Left ventricle myocardium inferior (tissue), 1 donor: ENCODE data around the gene BCL6B. TPM values are rescaled to one million over a fixed set of nuclear protein-coding genes. Genes with fewer than 3 reads are reported as not detected.

Experiments
- DNase-seq: peaks from one replicate; pipeline ENCODE4 v3.0.0-alpha.2; 2020
- H3K27ac ChIP-seq: fragments of 200-600 bp; replicated peaks from 2 replicates; pipeline ENCODE4 v1.8.0; 2021
- H3K27me3 ChIP-seq: fragments of 200-600 bp; 2 replicates; pipeline ENCODE4 v1.8.0; 2021; ENCODE audit warnings: low read depth
- H3K36me3 ChIP-seq: fragments of 200-600 bp; 2 replicates; pipeline ENCODE4 v1.8.0; 2021
- H3K4me1 ChIP-seq: fragments of 200-600 bp; 2 replicates; pipeline ENCODE4 v1.8.0; 2021
- H3K4me3 ChIP-seq: fragments of 200-600 bp; 2 replicates; pipeline ENCODE4 v1.8.0; 2021; ENCODE audit warnings: mild to moderate bottlenecking, moderate library complexity
- H3K9me3 ChIP-seq: fragments of 200-600 bp; replicated peaks from 2 replicates; pipeline ENCODE4 v1.8.0; 2021
- CTCF ChIP-seq: fragments of 200-600 bp; IDR thresholded peaks from 2 replicates; pipeline ENCODE4 v1.8.0; 2021; ENCODE audit warnings: antibody characterized with exemption, mild to moderate bottlenecking, borderline replicate concordance
- intact Hi-C: fragments of 100-400 bp; cut with micrococcal nuclease; formaldehyde crosslinking; loops from one replicate; pipeline ENCODE4 v1.11.0; 2022
- total RNA-seq: library from RNA; stranded (reverse); fragmentation: NEBNext Ultra II Directional; extraction: Animal tissue kit (Norgen Biotek cat#: 25700); gene quantifications from one replicate; pipeline ENCODE4 v1.2.1, GENCODE V29; 2021
- donor health status: DM: no; HTN: yes; CAD: no; lungs with severe emphysema.

BCL6B gene
- total RNA-seq, 1 donor from 2014 or later, result 13.7 TPM

GRCh38 chr17:7035591-7036368 is 12.9 kb downstream of the BCL6B start, which contains the start of gene SLC16A13:
TSS of gene SLC16A13 (plus strand) at chr17:7036015. CDS start at chr17:7036383, 368 bp downstream.
- peaks cover 34% of the 10 kb centered on the region for H3K4me1 ChIP-seq
- peak; percentile 94 for DNase-seq
- peak within 1 kb of the TSS; percentile 72 for H3K4me3 ChIP-seq
- no peaks in the 10 kb centered on the region for H3K36me3 ChIP-seq
- peak within 1 kb of the TSS; percentile 92 for H3K27ac ChIP-seq
- intact Hi-C loops, result no loop called here
- no peak for TF ChIP-seq CTCF
- no peaks in the 10 kb centered on the region for H3K9me3 ChIP-seq
- no peaks in the 10 kb centered on the region for H3K27me3 ChIP-seq

GRCh38 chr17:7038025-7038862 is 15.4 kb downstream of the BCL6B start:
- Histone ChIP-seq H3K27me3 (peaks cover 18% of the 10 kb centered on the region), H3K4me3 (peak overlapping the region; percentile 72), H3K9me3 (no peaks in the 10 kb centered on the region), H3K36me3 (no peaks in the 10 kb centered on the region), H3K4me1 (peaks cover 49% of the 10 kb centered on the region), H3K27ac (peak overlapping the region; percentile 5)
- DNase-seq, result no peak
- intact Hi-C loops, result no loop called here
- TF ChIP-seq CTCF, result no peak

- no peak for DNase-seq
- Histone ChIP-seq H3K36me3 (no peaks in the 10 kb centered on the region), H3K4me3 (no peak overlapping the region), H3K4me1 (peaks cover 52% of the 10 kb centered on the region), H3K27me3 (peaks cover 33% of the 10 kb centered on the region), H3K27ac (no peak overlapping the region), H3K9me3 (no peaks in the 10 kb centered on the region)
- no peak for TF ChIP-seq CTCF
- intact Hi-C loops, result no loop called here
These were observed 17.0 kb downstream of the BCL6B start for GRCh38 chr17:7039832-7040231.

GRCh38 chr17:7041607-7042500 is 19.0 kb downstream of the BCL6B start:
- H3K4me3 ChIP-seq, result peak overlapping the region; percentile 71
- intact Hi-C loops, result no loop called here
- peaks cover 41% of the 10 kb centered on the region for H3K27me3 ChIP-seq

More at GRCh38 chr17:7041607-7042500, 19.0 kb downstream of the BCL6B start:
- no peak for DNase-seq
- Histone ChIP-seq H3K27ac (peak overlapping the region; percentile 75), H3K36me3 (no peaks in the 10 kb centered on the region), H3K9me3 (no peaks in the 10 kb centered on the region), H3K4me1 (peaks cover 44% of the 10 kb centered on the region)
- TF ChIP-seq CTCF, result no peak
